Astrocyte of the cerebellum (primary cell): ENCODE measurements around the gene KSR1.

Experiments
- DNase-seq: peaks from one replicate; pipeline ENCODE4 v3.0.0-alpha.2; 2011; ENCODE audit warnings: low read depth
- H3K4me3 ChIP-seq: 2 replicates; pipeline ENCODE4 v1.5.1; 2011; ENCODE audit warnings: mild to moderate bottlenecking, low read depth, low read length, moderate library complexity
- in situ Hi-C: cut with HindIII; loops from 2 replicates; pipeline ENCODE4 v1.10.0; 2017; ENCODE audit warnings: low sequenced_read_pairs
- TF ChIP-seq, protein P1 (sequence below): IDR thresholded peaks from 2 replicates; pipeline ENCODE4 v1.5.1; 2012; ENCODE audit warnings: low read length, low read depth, moderate library complexity, mild to moderate bottlenecking; ENCODE audit errors: missing control alignments

The KSR1 gene

DNA sequence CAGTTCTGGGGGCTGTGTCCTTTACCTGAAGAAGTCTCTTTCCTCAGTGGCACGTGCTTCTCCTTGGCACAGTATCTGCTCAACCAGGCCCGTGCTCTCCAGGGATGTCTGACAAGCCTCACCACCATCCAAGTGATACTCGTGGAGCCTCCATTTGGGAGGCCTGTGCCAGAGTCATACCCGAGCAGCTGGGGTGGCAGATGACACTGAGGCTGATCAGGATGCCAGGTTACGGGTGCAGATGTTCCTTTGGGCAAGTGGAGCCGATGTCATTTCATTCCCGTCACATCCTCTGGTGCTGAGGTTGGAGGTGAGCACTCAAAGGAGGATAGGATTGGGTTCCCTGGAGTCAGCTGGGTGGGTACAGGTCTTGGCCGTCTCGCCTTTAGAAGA is 87.2 kb downstream of the KSR1 start:
- TF ChIP-seq, protein P1, sequence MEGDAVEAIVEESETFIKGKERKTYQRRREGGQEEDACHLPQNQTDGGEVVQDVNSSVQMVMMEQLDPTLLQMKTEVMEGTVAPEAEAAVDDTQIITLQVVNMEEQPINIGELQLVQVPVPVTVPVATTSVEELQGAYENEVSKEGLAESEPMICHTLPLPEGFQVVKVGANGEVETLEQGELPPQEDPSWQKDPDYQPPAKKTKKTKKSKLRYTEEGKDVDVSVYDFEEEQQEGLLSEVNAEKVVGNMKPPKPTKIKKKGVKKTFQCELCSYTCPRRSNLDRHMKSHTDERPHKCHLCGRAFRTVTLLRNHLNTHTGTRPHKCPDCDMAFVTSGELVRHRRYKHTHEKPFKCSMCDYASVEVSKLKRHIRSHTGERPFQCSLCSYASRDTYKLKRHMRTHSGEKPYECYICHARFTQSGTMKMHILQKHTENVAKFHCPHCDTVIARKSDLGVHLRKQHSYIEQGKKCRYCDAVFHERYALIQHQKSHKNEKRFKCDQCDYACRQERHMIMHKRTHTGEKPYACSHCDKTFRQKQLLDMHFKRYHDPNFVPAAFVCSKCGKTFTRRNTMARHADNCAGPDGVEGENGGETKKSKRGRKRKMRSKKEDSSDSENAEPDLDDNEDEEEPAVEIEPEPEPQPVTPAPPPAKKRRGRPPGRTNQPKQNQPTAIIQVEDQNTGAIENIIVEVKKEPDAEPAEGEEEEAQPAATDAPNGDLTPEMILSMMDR = no peak
- DNase-seq = no peak
- H3K4me3 ChIP-seq = no peak overlapping the region
- in situ Hi-C loops = loop anchor here (5.0 kb wide), 1 partner anchor 36 kb away; no protein-coding TSS in a partner anchor

DNA sequence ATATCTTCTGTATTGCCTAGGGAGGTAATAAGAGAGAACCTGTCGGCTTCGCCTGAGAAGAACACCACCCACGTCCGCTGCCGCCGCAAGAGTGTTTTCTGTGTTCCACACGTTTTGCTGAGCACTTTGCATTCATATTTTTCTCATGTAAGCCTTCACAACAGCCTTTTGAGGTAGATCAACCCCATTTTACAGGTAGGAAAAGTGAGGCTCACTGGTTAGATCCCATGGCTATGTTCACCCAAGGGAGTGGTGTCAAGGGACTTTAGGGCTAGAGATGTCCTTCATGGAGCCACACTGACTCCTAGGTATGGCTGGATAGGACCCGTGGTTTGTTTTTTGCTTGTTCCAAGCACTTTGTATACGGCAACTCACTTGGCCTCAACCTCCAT is 87.7 kb downstream of the KSR1 start:
- no peak for DNase-seq
- no peak overlapping the region for H3K4me3 ChIP-seq
- in situ Hi-C loops = loop anchor here (5.0 kb wide), 1 partner anchor 37 kb away; no protein-coding TSS in a partner anchor
- TF ChIP-seq, protein P1 = no peak

DNA sequence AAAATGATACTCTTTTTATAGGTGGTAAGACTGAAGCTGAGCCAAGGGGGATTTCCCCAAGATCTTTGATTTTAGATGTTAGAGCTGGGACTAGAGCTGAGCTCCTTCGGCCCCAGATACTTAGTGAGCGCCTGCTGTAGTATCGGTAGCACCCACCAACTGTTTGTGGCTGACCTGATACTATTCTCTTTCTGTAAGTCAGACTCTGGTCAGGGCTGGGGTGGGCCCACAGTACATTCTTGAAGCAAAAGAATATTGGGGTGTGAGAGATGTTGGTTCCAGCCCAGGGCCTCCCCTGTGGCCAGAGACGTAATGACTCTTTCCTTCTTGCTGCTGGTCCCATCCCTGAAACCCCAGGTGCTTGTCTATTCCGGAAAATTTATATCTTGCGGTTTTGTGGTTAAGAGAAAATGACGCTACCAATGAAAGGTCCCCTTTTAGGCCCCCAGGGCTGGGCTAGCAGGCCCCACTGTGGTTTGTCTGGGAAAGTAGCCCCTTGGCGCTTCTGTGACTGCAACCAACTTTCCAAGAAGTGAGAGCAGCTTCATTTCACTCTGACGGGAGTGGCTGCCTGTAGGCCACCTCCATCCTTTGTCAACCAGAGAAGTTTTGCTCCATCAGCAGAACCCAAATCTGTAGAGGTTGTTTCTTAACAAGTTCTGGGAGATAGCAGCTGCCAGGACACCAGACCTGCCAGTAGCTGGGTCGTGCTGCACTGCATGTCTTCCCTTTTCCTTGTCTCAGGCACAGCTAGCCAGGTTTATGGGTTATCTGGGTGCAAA is 88.3 kb downstream of the KSR1 start:
- TF ChIP-seq, protein P1 = peak; percentile 11
- in situ Hi-C loops = loop anchor here (5.0 kb wide), 1 partner anchor 37 kb away; no protein-coding TSS in a partner anchor

DNA sequence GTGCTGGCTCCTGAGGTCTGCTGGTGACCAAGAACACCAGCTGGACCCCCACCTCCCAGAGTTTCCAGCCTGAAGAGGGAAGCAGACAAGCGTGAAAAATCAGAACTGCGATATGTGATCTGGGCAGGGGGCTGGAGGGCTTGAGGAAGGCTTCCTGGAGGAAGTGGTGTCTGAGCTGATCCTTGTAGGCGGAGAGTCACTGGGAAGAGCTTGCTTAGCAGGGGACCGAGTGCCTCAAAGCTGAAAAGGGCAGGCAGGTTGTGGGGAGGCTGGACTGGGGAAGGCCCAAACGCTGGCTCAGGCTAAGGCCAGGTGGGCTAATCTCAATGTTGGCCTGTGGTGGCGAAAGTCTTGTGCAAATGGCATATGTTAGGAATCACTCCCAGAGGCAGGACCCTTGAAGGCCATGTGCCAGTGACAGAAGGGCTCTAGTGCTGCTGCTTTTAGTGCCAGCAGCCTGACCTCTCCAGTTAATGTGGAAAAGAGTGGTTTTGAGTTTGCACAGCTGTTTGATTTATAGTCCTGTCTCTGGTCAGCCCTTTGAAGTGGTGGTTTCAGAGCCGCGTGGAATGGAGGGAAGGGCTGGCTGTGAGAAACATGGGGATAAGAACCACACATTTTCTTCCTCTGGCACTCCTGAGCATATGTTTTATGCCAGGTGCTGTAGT is 89.4 kb downstream of the KSR1 start:
- TF ChIP-seq, protein P1 = no peak
- in situ Hi-C loops = no loop called here

More for the DNA sequence above, 88.3 kb downstream of the KSR1 start:
- DNase-seq = peak; percentile 91
- no peak overlapping the region for H3K4me3 ChIP-seq

DNA sequence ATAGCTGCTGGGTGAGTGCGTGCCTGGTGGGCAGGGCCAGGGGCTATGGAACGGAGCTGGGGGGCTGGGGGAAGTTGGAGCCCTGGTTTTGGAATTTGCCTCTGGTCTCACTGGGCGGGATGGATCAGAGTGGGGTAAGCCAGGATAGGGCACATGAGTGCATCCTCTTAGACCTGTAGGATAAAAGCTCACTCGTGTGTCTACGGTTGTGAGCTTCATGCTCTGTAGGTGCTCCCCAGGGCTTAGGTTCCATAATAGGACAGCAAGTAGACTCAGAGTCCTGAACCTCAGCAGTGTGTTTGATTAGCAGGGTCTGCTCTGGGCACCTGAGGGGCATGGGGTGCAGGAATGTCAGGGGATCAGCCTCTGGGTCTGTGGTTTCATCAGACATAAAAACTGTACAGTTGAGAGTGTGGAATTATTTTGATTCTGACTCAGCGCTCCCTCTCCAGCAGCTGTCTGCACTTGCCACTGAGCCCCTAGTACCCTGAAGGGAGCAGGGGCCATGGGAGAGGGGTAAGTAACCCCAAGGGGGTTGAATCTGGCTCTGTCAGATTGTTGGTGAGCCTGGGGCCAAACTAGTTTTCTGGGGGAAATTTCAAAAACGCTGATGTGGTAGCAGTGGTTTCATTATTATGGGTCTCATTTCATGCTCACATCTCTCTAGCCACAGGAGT is 90.5 kb downstream of the KSR1 start:
- TF ChIP-seq, protein P1 = no peak
- no peak overlapping the region for H3K4me3 ChIP-seq
- in situ Hi-C loops = no loop called here
- DNase-seq = no peak

More for the DNA sequence above, 89.4 kb downstream of the KSR1 start:
- DNase-seq = peak; percentile 76
- H3K4me3 ChIP-seq = no peak overlapping the region

DNA sequence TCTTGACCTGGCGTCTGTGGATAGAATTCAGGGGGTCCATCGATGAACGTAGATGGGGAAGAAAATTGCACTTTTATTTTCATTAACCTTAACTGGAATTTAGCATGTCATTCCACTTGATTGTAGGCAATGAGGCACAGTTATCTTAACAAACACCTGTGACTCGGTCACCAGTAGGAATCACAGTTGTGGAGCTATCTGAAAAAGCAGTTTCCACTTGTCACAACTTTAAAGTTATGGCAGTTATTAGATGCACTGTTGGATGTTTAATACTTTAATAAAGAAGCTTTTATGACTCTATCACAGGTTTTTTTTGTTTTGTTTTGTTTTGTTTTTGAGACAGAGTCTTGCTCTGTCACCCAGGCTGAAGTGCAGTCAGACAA is 91.0 kb downstream of the KSR1 start:
- H3K4me3 ChIP-seq = no peak overlapping the region
- in situ Hi-C loops = no loop called here
- TF ChIP-seq, protein P1 = no peak
- no peak for DNase-seq
